Mesothelial cell of epicardium (in vitro differentiated cells): Measurements from ENCODE around the gene DSG1. TPM values are rescaled to one million over a fixed set of nuclear protein-coding genes. Genes with fewer than 3 reads are reported as not detected.

Source experiments
- DNase-seq, 2 experiments: peaks; one replicate each; pipeline ENCODE4 v3.0.0; 2021; ENCODE audit warnings: low spot score in 2 of 2; ENCODE audit not compliant: unreplicated experiment in 2 of 2
- H3K27ac Mint-ChIP-seq: 2 replicates; pipeline ENCODE4 v1.8.0; 2021; ENCODE audit warnings: mixed read lengths
- H3K27me3 Mint-ChIP-seq: 2 replicates; pipeline ENCODE4 v1.8.0; 2021; ENCODE audit warnings: low read depth, mixed read lengths
- H3K36me3 Mint-ChIP-seq: 2 replicates; pipeline ENCODE4 v1.8.0; 2021; ENCODE audit warnings: mixed read lengths
- H3K4me1 Mint-ChIP-seq: 2 replicates; pipeline ENCODE4 v1.8.0; 2021; ENCODE audit warnings: mixed read lengths
- H3K4me3 Mint-ChIP-seq: 2 replicates; pipeline ENCODE4 v1.8.0; 2021; ENCODE audit warnings: mild to moderate bottlenecking, moderate library complexity, mixed read lengths
- H3K9me3 Mint-ChIP-seq: 2 replicates; pipeline ENCODE4 v1.8.0; 2021; ENCODE audit warnings: mixed read lengths
- total RNA-seq: library from RNA; stranded (reverse); gene quantifications from 3 replicates; pipeline ENCODE4 v1.2.1, GENCODE V29; 2021
- TF ChIP-seq, protein P1 (sequence below): fragments of 200-600 bp; sonication (generic); IDR thresholded peaks from one replicate; pipeline ENCODE4 v1.5.0; 2021; ENCODE audit warnings: antibody characterized with exemption; ENCODE audit not compliant: unreplicated experiment

Gene DSG1
- total RNA-seq, 1 donor from 2014 or later, result 0.09 TPM

DNA sequence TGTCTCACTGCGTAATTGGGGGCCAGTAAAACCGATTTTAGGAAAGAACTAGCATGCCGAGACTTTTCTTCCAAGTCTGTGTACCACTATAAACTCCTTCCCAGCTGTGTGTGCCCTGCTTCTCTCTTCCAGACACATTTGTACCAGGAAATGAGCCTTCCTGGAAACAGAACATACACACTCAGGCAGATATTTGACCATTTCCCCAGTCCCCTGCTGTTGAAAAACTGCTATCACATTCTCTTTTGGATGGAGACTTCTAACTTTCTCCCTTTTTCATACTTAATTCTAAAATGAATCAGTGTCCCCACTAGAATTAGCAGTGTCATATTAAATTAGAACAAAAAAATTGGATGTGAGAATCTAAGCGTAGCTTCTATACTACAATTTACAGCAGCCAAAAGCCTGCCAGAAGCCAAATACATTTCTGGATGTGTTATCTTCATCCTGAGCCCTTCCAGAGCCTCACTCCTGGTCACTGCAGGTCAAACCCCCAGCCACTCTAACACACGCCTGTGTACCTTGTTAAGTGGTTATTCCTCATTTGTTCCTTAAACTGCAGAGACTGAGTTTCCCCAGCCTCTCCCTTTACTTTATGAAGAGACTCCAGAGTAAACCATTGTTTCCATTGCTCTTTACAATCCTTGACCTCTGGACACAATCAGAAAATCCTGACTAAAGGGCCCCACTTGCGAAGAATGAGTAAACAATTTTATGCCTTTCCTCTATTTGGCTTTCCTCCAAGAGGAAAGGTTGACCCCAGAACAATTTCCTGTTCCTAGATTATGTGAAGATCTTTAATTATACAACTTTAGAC lies 79.0 kb downstream of the DSG1 start:
- no peak overlapping the region for H3K4me3 Mint-ChIP-seq
- TF ChIP-seq, protein P1, sequence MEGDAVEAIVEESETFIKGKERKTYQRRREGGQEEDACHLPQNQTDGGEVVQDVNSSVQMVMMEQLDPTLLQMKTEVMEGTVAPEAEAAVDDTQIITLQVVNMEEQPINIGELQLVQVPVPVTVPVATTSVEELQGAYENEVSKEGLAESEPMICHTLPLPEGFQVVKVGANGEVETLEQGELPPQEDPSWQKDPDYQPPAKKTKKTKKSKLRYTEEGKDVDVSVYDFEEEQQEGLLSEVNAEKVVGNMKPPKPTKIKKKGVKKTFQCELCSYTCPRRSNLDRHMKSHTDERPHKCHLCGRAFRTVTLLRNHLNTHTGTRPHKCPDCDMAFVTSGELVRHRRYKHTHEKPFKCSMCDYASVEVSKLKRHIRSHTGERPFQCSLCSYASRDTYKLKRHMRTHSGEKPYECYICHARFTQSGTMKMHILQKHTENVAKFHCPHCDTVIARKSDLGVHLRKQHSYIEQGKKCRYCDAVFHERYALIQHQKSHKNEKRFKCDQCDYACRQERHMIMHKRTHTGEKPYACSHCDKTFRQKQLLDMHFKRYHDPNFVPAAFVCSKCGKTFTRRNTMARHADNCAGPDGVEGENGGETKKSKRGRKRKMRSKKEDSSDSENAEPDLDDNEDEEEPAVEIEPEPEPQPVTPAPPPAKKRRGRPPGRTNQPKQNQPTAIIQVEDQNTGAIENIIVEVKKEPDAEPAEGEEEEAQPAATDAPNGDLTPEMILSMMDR, result peak; percentile 33
- no peaks in the 10 kb centered on the region for H3K9me3 Mint-ChIP-seq
- peak overlapping the region; percentile 66 for H3K27ac Mint-ChIP-seq
- peaks cover 58% of the 10 kb centered on the region for H3K4me1 Mint-ChIP-seq
- H3K36me3 Mint-ChIP-seq, result no peaks in the 10 kb centered on the region
- H3K27me3 Mint-ChIP-seq, result no peaks in the 10 kb centered on the region
- no peak for DNase-seq

- H3K36me3 Mint-ChIP-seq, result no peaks in the 10 kb centered on the region
- no peaks in the 10 kb centered on the region for H3K27me3 Mint-ChIP-seq
- peaks cover 50% of the 10 kb centered on the region for H3K4me1 Mint-ChIP-seq
Observed at GRCh38 chr18:31398191-31398590, 80.2 kb downstream of the DSG1 start.

GRCh38 chr18:31399306-31400032 lies 81.5 kb downstream of the DSG1 start:
- Mint-ChIP-seq H3K27me3 (no peaks in the 10 kb centered on the region), H3K4me3 (no peak overlapping the region), H3K36me3 (no peaks in the 10 kb centered on the region), H3K9me3 (no peaks in the 10 kb centered on the region), H3K27ac (peak overlapping the region; percentile 86), H3K4me1 (peaks cover 49% of the 10 kb centered on the region)
- DNase-seq, result no peak
- TF ChIP-seq, protein P1, result no peak

More at GRCh38 chr18:31398191-31398590, 80.2 kb downstream of the DSG1 start:
- Mint-ChIP-seq H3K9me3 (no peaks in the 10 kb centered on the region), H3K27ac (no peak overlapping the region), H3K4me3 (no peak overlapping the region)
- no peak for DNase-seq
- TF ChIP-seq, protein P1, result no peak

- Mint-ChIP-seq H3K9me3 (no peaks in the 10 kb centered on the region), H3K27me3 (no peaks in the 10 kb centered on the region), H3K27ac (peak overlapping the region; percentile 58), H3K4me1 (peaks cover 49% of the 10 kb centered on the region), H3K36me3 (no peaks in the 10 kb centered on the region), H3K4me3 (no peak overlapping the region)
- no peak for DNase-seq
- TF ChIP-seq, protein P1, result no peak
Observed at GRCh38 chr18:31401156-31402025, 83.4 kb downstream of the DSG1 start.

- Mint-ChIP-seq H3K4me1 (peaks cover 43% of the 10 kb centered on the region), H3K4me3 (no peak overlapping the region), H3K36me3 (no peaks in the 10 kb centered on the region), H3K27ac (peak overlapping the region; percentile 10), H3K27me3 (no peaks in the 10 kb centered on the region), H3K9me3 (no peaks in the 10 kb centered on the region)
- TF ChIP-seq, protein P1, result no peak
- DNase-seq, result no peak
Observed at GRCh38 chr18:31402026-31402373, 84.0 kb downstream of the DSG1 start.
